MM.1S (cell line): Measurements from ENCODE around the gene CTXN3.

Source experiments
- DNase-seq: peaks from one replicate; pipeline ENCODE4 v3.0.0-alpha.2; 2015
- H2AFZ ChIP-seq: fragments of 300-600 bp; sonication (generic); 2 replicates; pipeline ENCODE4 v1.6.0; 2016; ENCODE audit warnings: antibody characterized with exemption, low read length
- H3F3A ChIP-seq: fragments of 300-600 bp; sonication (generic); 2 replicates; pipeline ENCODE4 v1.6.1; 2016; ENCODE audit warnings: mild to moderate bottlenecking, antibody characterized with exemption, low read length, moderate library complexity, mixed read lengths; ENCODE audit not compliant: insufficient read depth
- H3K27ac ChIP-seq: fragments of 300-600 bp; sonication (generic); 2 replicates; pipeline ENCODE4 v1.5.1; 2016; ENCODE audit warnings: mild to moderate bottlenecking, low read length
- H3K27me3 ChIP-seq: fragments of 300-600 bp; sonication (generic); replicated peaks from 2 replicates; pipeline ENCODE4 v1.6.0; 2016; ENCODE audit warnings: low read length; ENCODE audit not compliant: insufficient read depth
- H3K36me3 ChIP-seq: fragments of 300-600 bp; sonication (generic); replicated peaks from 2 replicates; pipeline ENCODE4 v1.6.1; 2016; ENCODE audit warnings: mild to moderate bottlenecking, low read length, mixed read lengths; ENCODE audit not compliant: insufficient read depth
- H3K4me1 ChIP-seq: fragments of 300-600 bp; sonication (generic); 2 replicates; pipeline ENCODE4 v1.6.1; 2016; ENCODE audit warnings: low read length, mixed read lengths
- H3K4me2 ChIP-seq: fragments of 300-600 bp; sonication (generic); 2 replicates; pipeline ENCODE4 v1.6.0; 2016; ENCODE audit warnings: low read depth, low read length
- H3K4me3 ChIP-seq: fragments of 300-600 bp; sonication (generic); 2 replicates; pipeline ENCODE4 v1.5.1; 2016; ENCODE audit warnings: low read length, mixed read lengths
- H3K79me2 ChIP-seq: fragments of 300-600 bp; sonication (generic); 2 replicates; pipeline ENCODE4 v1.6.1; 2016; ENCODE audit warnings: mixed run types, low read length, mixed read lengths
- H3K9ac ChIP-seq: fragments of 300-600 bp; sonication (generic); 2 replicates; pipeline ENCODE4 v1.6.1; 2016; ENCODE audit warnings: low read length, mixed read lengths
- H3K9me2 ChIP-seq: fragments of 300-600 bp; sonication (generic); replicated peaks from 2 replicates; pipeline ENCODE4 v1.6.1; 2016; ENCODE audit warnings: mild to moderate bottlenecking, low read length, mixed read lengths; ENCODE audit not compliant: insufficient read depth
- H3K9me3 ChIP-seq: fragments of 300-600 bp; sonication (generic); replicated peaks from 2 replicates; pipeline ENCODE4 v1.6.1; 2016; ENCODE audit warnings: mild to moderate bottlenecking, low read length, mixed read lengths; ENCODE audit not compliant: insufficient read depth
- H4K20me1 ChIP-seq: fragments of 300-600 bp; sonication (generic); 2 replicates; pipeline ENCODE4 v1.6.1; 2016; ENCODE audit warnings: mild to moderate bottlenecking, low read length, moderate library complexity, mixed read lengths; ENCODE audit not compliant: insufficient read depth
- EZH2 ChIP-seq: fragments of 300-600 bp; sonication (generic); optimal IDR thresholded peaks from 2 replicates; pipeline ENCODE3; 2017; ENCODE audit warnings: low read depth, mild to moderate bottlenecking, antibody characterized with exemption, low read length, mixed read lengths
- EZH2phosphoT487 ChIP-seq: fragments of 300-600 bp; sonication (generic); IDR thresholded peaks from 2 replicates; pipeline ENCODE4 v1.6.1; 2018; ENCODE audit warnings: antibody characterized with exemption, low read length
- TF ChIP-seq, protein P1 (sequence below): fragments of 300-600 bp; sonication (generic); IDR thresholded peaks from 2 replicates; pipeline ENCODE4 v1.5.1; 2016; ENCODE audit warnings: antibody characterized with exemption, low read length, mixed read lengths

CTXN3 gene

GRCh38 chr5:127705120-127705892, 56.4 kb downstream of the CTXN3 start:
- Histone ChIP-seq H3K4me2 (no peak overlapping the region), H3K4me3 (no peak overlapping the region), H3K27me3 (no peaks in the 10 kb centered on the region), H3K9ac (no peak overlapping the region), H3K79me2 (no peaks in the 10 kb centered on the region), H3F3A (no peaks in the 10 kb centered on the region), H2AFZ (no peak overlapping the region), H3K4me1 (no peaks in the 10 kb centered on the region), H3K9me2 (no peaks in the 10 kb centered on the region), H3K9me3 (no peaks in the 10 kb centered on the region), H3K36me3 (no peaks in the 10 kb centered on the region), H3K27ac (no peak overlapping the region), H4K20me1 (no peaks in the 10 kb centered on the region)
- no peak for DNase-seq
- TF ChIP-seq, protein P1, sequence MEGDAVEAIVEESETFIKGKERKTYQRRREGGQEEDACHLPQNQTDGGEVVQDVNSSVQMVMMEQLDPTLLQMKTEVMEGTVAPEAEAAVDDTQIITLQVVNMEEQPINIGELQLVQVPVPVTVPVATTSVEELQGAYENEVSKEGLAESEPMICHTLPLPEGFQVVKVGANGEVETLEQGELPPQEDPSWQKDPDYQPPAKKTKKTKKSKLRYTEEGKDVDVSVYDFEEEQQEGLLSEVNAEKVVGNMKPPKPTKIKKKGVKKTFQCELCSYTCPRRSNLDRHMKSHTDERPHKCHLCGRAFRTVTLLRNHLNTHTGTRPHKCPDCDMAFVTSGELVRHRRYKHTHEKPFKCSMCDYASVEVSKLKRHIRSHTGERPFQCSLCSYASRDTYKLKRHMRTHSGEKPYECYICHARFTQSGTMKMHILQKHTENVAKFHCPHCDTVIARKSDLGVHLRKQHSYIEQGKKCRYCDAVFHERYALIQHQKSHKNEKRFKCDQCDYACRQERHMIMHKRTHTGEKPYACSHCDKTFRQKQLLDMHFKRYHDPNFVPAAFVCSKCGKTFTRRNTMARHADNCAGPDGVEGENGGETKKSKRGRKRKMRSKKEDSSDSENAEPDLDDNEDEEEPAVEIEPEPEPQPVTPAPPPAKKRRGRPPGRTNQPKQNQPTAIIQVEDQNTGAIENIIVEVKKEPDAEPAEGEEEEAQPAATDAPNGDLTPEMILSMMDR = no peak
- TF ChIP-seq EZH2phosphoT487 (no peak), EZH2 (no peak)

- no peaks in the 10 kb centered on the region for H3K9me2 ChIP-seq
- no peaks in the 10 kb centered on the region for H3K27me3 ChIP-seq
- no peak overlapping the region for H3K4me2 ChIP-seq
- H3K4me3 ChIP-seq = no peak overlapping the region
- no peak for DNase-seq
- no peaks in the 10 kb centered on the region for H3F3A ChIP-seq
- H2AFZ ChIP-seq = no peak overlapping the region
- H3K79me2 ChIP-seq = no peaks in the 10 kb centered on the region
- TF ChIP-seq, protein P1 = no peak
- no peak for TF ChIP-seq EZH2phosphoT487
- TF ChIP-seq EZH2 = no peak
- no peaks in the 10 kb centered on the region for H3K9me3 ChIP-seq
- no peaks in the 10 kb centered on the region for H3K4me1 ChIP-seq
- H3K36me3 ChIP-seq = no peaks in the 10 kb centered on the region
- H4K20me1 ChIP-seq = no peaks in the 10 kb centered on the region
- no peak overlapping the region for H3K27ac ChIP-seq
- no peak overlapping the region for H3K9ac ChIP-seq
Measured at GRCh38 chr5:127706691-127707090, 57.8 kb downstream of the CTXN3 start.

- no peak overlapping the region for H3K4me3 ChIP-seq
- no peaks in the 10 kb centered on the region for H3F3A ChIP-seq
- no peaks in the 10 kb centered on the region for H3K9me2 ChIP-seq
- H3K79me2 ChIP-seq = no peaks in the 10 kb centered on the region
- H3K9me3 ChIP-seq = no peaks in the 10 kb centered on the region
- TF ChIP-seq EZH2 (no peak), EZH2phosphoT487 (no peak)
- TF ChIP-seq, protein P1 = no peak
- H3K27me3 ChIP-seq = no peaks in the 10 kb centered on the region
- no peak overlapping the region for H3K27ac ChIP-seq
- H2AFZ ChIP-seq = no peak overlapping the region
- no peak overlapping the region for H3K4me2 ChIP-seq
- no peaks in the 10 kb centered on the region for H4K20me1 ChIP-seq
- H3K4me1 ChIP-seq = no peaks in the 10 kb centered on the region
- H3K9ac ChIP-seq = no peak overlapping the region
- no peak for DNase-seq
- H3K36me3 ChIP-seq = no peaks in the 10 kb centered on the region
Measured at GRCh38 chr5:127707209-127707608, 58.3 kb downstream of the CTXN3 start.
